Dendritic cell treated with granulocyte-macrophage colony-stimulating factor and Interleukin-4, amounts not matched to agents 40 ng/mL and 50 ng/mL, for 4 days (primary cell): ENCODE results near the gene GPR153.

Source experiments
- H3K27ac Mint-ChIP-seq: one replicate; pipeline ENCODE4 v1.8.0; 2022; ENCODE audit warnings: mild to moderate bottlenecking, mixed read lengths
- H3K27me3 Mint-ChIP-seq: one replicate; pipeline ENCODE4 v1.8.0; 2022; ENCODE audit warnings: mild to moderate bottlenecking, mixed read lengths
- H3K36me3 Mint-ChIP-seq: one replicate; pipeline ENCODE4 v1.8.0; 2022; ENCODE audit warnings: low read depth, mixed read lengths
- H3K4me1 Mint-ChIP-seq: one replicate; pipeline ENCODE4 v1.8.0; 2022; ENCODE audit warnings: low read depth, mixed read lengths
- H3K4me3 Mint-ChIP-seq: one replicate; pipeline ENCODE4 v1.8.0; 2022; ENCODE audit warnings: mild to moderate bottlenecking, moderate library complexity, mixed read lengths
- H3K9me3 Mint-ChIP-seq: one replicate; pipeline ENCODE4 v1.8.0; 2022; ENCODE audit warnings: mixed read lengths
- intact Hi-C: fragments of 100-400 bp; cut with micrococcal nuclease; formaldehyde crosslinking; loops from one replicate; pipeline ENCODE4 v1.15.0; 2022

The GPR153 gene

DNA sequence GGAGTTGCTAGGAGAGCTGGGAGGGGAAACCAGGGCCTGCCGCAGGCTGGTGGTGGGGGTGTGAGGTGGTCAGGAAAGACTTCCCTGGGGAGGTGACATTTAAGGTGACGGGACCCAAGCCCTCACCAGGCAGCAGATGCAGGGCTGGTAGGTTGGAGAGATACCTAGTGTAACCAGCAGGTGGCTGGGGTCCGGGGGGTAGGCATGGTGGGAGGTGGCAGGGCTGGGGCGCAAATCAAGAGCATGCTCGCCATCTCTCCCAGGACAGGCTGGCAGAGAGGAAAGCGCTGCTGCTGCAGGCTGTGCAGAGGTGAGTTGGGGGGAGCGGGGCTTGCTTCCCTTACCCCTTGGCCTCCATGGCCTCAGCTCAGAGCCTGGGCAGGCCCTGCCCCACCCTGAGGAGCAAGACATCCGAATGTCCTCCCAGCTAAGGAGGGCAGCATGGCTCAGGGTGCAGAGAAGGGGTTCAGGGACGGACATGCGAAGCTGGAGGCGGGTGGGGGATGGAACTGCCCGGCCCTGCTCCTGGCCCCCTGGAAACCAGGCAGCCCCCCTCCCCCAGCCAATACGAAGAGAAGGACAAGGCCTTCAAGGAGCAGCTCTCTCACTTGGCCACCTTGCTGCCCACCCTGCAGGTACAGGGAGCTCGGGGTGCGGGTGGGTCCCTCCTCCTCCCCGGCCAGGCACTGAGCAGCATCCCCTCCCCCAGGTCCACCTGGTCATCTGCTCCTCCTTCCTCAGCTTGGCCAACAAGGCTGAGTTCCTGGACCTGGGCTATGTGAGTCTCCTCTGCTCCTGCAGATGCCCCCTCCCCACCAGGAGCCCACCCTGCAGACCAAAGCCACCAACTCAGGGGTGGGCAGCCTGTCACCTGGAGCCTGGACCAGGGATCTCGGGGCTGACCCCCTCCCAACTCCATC, 51.0 kb downstream of the GPR153 start:
- Mint-ChIP-seq H3K36me3 (no peaks in the 10 kb centered on the region), H3K4me1 (peaks cover 49% of the 10 kb centered on the region), H3K27ac (peak overlapping the region; percentile 48), H3K27me3 (peaks cover 94% of the 10 kb centered on the region), H3K9me3 (no peaks in the 10 kb centered on the region), H3K4me3 (peak overlapping the region; percentile 65)
- intact Hi-C loops = loop anchor here (5.0 kb wide), 1 partner anchor 32 kb away; the partner anchor contains the start of gene HES3

DNA sequence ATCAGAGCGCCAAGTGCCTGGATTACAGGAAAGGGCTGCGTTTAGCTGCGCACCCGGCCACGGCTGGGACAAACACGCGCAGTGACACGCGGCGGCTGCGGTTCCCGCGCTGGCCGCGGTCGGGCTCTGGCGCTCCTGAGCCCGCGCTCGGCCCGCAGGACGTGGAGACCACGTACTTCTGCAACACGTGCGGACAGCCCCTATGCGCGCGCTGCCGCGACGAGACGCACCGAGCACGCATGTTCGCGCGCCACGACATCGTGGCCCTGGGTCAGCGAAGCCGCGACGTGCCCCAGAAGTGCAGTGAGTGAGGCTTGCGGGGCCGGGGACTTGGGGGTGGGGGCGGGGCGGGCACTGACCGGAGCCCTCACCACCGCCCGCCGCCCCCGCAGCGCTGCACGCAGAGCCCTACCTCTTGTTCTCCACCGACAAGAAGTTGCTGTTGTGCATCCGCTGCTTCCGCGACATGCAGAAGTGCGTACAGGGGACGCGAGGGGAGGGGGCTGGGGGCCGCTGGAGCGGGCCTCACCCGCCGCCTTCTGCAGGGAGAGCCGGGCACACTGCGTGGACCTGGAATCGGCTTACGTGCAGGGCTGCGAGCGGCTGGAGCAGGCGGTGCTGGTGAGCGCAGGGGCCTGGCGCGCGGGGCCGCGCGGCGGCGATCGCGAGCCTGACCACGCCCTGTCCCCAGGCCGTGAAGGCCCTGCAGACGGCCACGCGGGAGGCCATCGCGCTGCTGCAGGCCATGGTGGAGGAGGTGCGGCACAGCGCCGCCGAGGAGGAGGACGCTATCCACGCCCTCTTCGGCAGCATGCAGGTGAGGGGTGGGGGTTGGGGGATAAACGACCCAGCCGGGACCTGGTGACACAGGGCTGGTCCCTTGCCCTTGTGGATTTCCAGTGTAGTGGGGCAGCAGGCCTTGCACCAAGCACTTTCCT, 51.9 kb downstream of the GPR153 start:
- H3K4me3 Mint-ChIP-seq = peak overlapping the region; percentile 66
- H3K36me3 Mint-ChIP-seq = no peaks in the 10 kb centered on the region
- H3K4me1 Mint-ChIP-seq = peaks cover 49% of the 10 kb centered on the region
- H3K27me3 Mint-ChIP-seq = peaks cover 92% of the 10 kb centered on the region
- peak overlapping the region; percentile 48 for H3K27ac Mint-ChIP-seq
- intact Hi-C loops = loop anchor here (5.0 kb wide), 1 partner anchor 33 kb away; the partner anchor contains the start of gene HES3
- H3K9me3 Mint-ChIP-seq = no peaks in the 10 kb centered on the region

DNA sequence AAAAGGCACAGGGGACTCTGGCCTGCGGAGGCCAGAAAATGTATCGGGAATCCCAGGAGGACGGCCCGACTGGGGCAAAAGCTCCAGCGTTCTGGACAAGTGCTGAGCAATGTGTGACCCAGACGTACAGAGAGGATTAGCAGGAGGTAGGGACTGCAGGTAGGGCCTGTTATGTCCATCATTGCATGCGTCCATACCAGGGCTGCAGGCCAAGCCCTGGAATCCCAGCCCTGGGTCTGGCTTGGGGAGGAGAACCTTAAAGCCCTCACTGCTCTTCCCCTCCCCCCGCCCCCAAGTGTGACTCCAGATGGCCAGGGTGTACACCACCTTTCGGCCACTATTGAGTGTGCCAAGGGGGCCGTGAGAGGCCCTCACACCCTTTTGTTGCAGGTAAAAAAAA, 53.0 kb downstream of the GPR153 start:
- Mint-ChIP-seq H3K36me3 (no peaks in the 10 kb centered on the region), H3K9me3 (no peaks in the 10 kb centered on the region), H3K4me1 (peaks cover 41% of the 10 kb centered on the region), H3K4me3 (no peak overlapping the region), H3K27ac (no peak overlapping the region), H3K27me3 (peaks cover 84% of the 10 kb centered on the region)
- intact Hi-C loops = loop anchor here (5.0 kb wide), 1 partner anchor 34 kb away; the partner anchor contains the start of gene HES3

DNA sequence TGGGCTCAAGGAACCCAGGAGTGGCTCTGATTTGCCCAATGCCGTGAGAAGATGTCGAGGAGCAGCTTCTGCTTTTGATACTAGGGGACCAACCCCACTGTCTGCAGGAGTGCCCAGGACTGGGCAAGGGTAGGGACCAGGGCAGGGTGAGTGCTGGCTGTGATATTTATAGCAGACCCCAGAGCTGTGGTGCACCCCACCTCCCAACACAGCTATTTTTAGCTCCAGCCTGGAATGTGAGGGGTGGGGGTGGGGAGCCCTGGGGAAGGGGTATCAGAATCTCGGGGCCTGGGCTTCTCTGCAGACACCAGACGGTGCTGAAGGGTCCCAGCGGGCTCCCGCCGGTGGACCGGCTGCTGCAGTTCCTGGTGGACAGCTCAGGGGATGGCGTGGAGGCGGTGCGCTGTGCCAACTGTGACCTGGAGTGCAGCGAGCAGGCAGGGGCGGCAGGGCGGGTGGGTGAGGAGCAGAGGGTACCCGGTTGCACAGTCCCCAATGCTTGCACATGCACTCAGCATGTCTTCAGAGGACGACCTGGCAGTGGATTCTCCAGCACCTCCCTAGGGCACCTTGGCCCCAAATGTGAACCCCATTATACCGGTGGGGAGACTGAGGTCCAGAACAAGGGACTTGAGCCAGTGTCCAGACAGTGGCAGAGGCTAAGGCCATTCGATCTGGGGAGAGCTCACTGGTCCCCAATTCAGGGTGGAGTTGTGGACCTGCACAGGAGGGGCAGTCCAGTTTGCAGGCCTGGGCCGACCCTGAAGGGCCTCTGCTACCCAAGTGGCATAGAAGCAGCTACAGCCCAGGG, 53.6 kb downstream of the GPR153 start:
- intact Hi-C loops = loop anchor here (5.0 kb wide), 1 partner anchor 35 kb away; the partner anchor contains the start of gene HES3

DNA sequence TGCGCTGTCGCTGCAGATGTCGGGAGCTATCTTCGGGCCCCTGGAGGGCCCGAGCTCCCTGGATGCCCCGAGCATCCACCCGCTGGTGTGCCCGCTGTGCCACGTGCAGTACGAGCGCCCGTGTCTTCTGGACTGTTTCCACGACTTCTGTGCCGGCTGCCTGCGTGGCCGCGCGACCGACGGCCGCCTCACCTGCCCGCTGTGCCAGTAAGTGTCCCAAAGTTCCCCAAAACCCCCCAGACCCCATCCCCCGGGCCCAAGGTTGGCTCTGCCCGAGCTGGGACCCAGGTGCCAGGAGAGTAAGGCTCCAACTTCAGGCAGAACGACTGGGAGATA, 54.4 kb downstream of the GPR153 start:
- Mint-ChIP-seq H3K27me3 (peaks cover 83% of the 10 kb centered on the region), H3K9me3 (no peaks in the 10 kb centered on the region), H3K4me1 (peaks cover 29% of the 10 kb centered on the region), H3K27ac (no peak overlapping the region), H3K36me3 (no peaks in the 10 kb centered on the region), H3K4me3 (peak overlapping the region; percentile 23)
- intact Hi-C loops = loop anchor here (5.0 kb wide), 1 partner anchor 36 kb away; the partner anchor contains the start of gene HES3

More for the DNA sequence above, 53.6 kb downstream of the GPR153 start:
- peaks cover 83% of the 10 kb centered on the region for H3K27me3 Mint-ChIP-seq
- no peak overlapping the region for H3K4me3 Mint-ChIP-seq
- H3K4me1 Mint-ChIP-seq = peaks cover 34% of the 10 kb centered on the region
- H3K9me3 Mint-ChIP-seq = no peaks in the 10 kb centered on the region
- no peaks in the 10 kb centered on the region for H3K36me3 Mint-ChIP-seq
- no peak overlapping the region for H3K27ac Mint-ChIP-seq

DNA sequence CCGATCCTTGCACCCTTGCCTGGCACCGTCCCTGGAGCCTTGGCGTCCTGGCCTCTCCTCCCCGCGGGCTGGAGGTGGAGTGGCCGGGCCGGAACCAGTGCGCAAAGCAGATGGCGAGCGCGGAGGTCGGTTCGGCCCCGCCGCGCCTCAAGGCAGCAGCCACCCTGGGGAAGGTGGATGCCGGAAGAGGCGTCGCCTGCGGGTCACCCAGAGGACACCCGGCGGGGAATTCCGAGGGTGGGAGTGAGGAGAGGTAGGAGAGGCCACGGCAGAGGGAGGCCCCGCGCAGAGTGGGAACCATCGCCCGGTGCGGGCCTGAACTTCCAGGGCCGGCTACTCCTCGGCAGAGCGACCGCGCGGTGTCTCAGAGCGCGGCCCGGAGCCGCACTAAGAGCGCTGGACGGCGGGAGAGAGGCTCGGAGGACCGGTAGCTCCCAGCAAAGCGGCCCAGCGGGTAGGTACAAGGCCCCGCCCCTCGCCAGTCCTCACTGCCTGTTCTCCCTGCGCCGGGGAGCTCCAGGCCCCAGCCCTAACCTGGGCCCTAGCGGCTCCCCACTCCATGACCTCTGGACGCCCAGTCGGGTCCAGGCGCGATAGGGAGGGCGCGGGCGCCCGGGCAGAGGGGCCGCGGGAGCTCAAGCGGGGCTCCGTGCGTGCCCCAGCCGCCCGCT, 54.9 kb downstream of the GPR153 start, which contains the start of gene RNF207:
TSS of gene RNF207 (plus strand) at position 271 of the 671 bp plus-strand sequence. CDS start 417 bp downstream, outside the sequence.
- H3K4me3 Mint-ChIP-seq = peak within 1 kb of the TSS; percentile 76
- H3K4me1 Mint-ChIP-seq = peaks cover 29% of the 10 kb centered on the region
- intact Hi-C loops = loop anchor here (5.0 kb wide), 1 partner anchor 36 kb away; the partner anchor contains the start of gene HES3
- no peak within 1 kb of the TSS for H3K27ac Mint-ChIP-seq
- peaks cover 84% of the 10 kb centered on the region for H3K27me3 Mint-ChIP-seq
- H3K36me3 Mint-ChIP-seq = no peaks in the 10 kb centered on the region
- H3K9me3 Mint-ChIP-seq = no peaks in the 10 kb centered on the region

DNA sequence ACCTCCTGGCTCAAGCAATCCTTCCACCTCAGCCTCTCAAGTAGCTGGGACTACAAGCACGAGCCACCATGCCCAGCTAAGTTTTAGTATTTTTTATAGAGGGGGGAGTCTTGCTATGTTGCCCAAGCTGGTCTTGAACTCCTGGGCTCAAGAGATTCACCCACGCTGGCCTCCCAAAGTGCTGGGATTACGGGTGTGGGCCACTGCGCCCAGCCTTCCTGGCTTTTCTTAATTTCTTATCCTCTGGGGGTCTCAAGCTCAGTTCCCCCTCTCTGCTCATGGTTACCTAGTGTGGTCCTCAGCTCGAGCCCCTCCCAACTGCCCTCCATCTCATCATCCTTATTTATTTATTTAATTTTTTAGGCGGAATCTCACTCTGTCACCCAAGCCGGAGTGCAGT, 58.6 kb downstream of the GPR153 start:
- H3K4me1 Mint-ChIP-seq = peaks cover 48% of the 10 kb centered on the region
- peaks cover 25% of the 10 kb centered on the region for H3K36me3 Mint-ChIP-seq
- H3K27ac Mint-ChIP-seq = no peak overlapping the region
- H3K27me3 Mint-ChIP-seq = peaks cover 49% of the 10 kb centered on the region
- intact Hi-C loops = no loop called here
- no peaks in the 10 kb centered on the region for H3K9me3 Mint-ChIP-seq
- H3K4me3 Mint-ChIP-seq = no peak overlapping the region

DNA sequence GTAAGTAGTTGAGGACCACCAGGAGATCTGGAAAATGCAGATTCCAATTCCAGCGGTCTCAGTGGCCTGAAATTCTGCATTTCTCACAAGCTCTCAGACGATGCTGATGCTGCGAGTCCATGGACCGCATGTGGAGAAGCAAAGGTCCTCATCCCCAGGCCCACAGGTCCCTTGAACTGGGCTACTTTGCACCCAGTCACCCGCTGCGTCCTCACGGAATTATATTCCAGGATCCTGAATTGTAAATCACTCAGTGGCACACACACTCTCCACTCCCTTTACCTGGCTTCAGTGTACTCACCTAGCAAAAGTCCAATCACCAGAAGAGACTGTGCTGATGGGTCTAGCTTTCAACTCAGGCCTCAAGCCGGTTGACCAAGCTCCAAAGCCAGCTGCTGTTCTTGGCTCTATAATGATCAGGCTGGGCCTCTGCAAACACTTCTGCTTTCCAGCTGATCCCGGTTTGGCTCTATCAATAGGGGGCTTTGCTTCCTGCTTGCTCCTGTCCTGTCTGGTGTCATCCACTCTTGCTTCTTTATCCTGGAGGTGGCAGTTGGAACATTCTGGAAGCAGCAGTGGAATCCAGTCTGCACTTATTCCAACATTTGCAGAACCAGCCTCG, 60.6 kb downstream of the GPR153 start:
- Mint-ChIP-seq H3K36me3 (peaks cover 44% of the 10 kb centered on the region), H3K9me3 (no peaks in the 10 kb centered on the region), H3K4me3 (peak overlapping the region; percentile 79), H3K27me3 (peaks cover 30% of the 10 kb centered on the region), H3K4me1 (peaks cover 36% of the 10 kb centered on the region), H3K27ac (peak overlapping the region; percentile 95)
- intact Hi-C loops = no loop called here

DNA sequence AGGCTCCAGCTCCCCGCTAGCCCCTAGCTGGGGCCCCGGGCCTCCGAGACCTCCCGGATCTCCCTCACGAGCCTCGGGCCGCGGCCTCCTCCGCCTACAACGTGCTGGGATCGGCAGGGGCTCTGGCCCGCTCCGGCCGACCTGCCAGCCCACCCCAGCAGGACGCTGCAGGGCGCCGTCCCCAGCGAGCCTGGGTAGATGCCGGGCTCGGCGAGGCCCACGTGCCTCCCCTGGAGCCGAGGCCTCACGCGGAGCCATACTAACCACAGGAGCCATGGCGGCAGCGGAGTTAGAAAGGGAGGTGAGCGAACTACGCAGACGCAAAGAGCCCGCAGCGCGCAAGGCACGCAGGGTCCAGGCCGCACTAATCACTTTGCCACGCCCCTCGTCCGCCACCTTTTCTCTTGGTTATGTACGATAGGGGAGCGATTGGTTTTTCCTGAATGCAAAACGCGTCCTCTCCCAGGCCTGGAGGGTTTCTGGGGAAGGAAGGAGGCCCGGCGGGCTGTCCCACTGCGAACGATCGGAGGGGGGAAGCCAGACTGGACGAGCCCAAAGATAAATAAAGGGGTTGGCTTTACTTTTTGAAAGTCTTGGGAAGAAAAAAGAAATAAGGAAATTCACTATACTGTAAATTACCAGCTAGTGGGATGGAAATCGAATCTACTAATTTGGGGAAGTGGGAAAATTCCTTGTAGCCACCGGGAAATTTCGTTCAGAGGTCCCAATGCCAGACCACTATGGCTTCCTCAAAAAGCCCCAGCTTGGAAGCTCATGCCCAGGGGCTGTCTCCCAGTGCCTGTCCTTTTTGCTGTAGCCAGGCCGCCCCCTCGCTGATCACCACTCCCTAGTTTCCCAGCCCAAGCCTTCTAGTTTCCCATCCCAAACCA, 61.4 kb downstream of the GPR153 start, which contains the start of gene RPL22:
TSS of gene RPL22 (minus strand) at position 298 of the 890 bp plus-strand sequence. CDS start at position 276, 22 bp downstream.
- intact Hi-C loops = loop anchor here (5.0 kb wide), 2 partner anchors 38 to 193 kb away; partner anchors contain the start of genes ACOT7 and ICMT
- peaks cover 33% of the 10 kb centered on the region for H3K4me1 Mint-ChIP-seq

DNA sequence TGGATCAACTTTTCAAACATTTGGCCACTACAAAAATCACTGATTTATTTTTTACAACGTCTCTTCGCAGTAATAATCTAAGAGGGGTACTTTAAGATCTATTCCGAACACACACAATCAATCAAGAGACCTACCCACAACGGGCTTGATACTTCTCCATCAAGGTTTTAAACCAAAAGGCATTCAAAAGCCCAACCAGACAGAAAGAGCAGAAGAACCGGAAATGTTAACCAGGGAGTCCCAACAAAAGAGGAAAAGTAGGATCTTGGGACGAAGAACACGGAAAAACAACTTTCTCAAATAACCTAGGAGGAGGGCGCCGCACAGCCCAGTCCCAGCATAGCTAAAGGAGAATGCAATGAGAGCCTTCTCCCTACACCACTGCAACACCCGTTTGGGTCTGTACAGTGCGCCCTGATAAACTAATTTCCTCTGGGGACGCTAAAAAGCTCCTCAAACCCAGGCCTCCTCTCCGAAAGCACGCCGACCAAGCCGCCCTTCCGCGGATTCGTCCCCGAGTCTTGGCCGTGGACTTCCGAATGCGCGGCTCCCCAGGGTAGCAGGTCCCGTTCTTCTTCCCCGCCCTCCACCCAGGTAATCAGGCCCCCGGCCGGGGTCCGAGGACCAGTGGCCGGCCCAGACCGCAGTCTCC, 62.1 kb downstream of the GPR153 start:
- Mint-ChIP-seq H3K27ac (peak overlapping the region; percentile 95), H3K36me3 (peaks cover 60% of the 10 kb centered on the region), H3K4me3 (peak overlapping the region; percentile 79), H3K9me3 (no peaks in the 10 kb centered on the region), H3K4me1 (peaks cover 33% of the 10 kb centered on the region), H3K27me3 (peaks cover 20% of the 10 kb centered on the region)
- intact Hi-C loops = loop anchor here (5.0 kb wide), 2 partner anchors 39 to 194 kb away; partner anchors contain the start of genes ACOT7 and ICMT

More for the DNA sequence above, 61.4 kb downstream of the GPR153 start, which contains the start of gene RPL22:
- peak within 1 kb of the TSS; percentile 79 for H3K4me3 Mint-ChIP-seq
- H3K36me3 Mint-ChIP-seq = peaks cover 52% of the 10 kb centered on the region
- H3K9me3 Mint-ChIP-seq = no peaks in the 10 kb centered on the region
- H3K27ac Mint-ChIP-seq = peak within 1 kb of the TSS; percentile 95
- H3K27me3 Mint-ChIP-seq = peaks cover 24% of the 10 kb centered on the region
